Duodenal mucosa (tissue), 2 donors: ENCODE measurements around the gene PKP4.

ENCODE experiments used
- H3K27ac ChIP-seq: one replicate; pipeline ENCODE4 v1.7.0; 2013; ENCODE audit warnings: low read depth, low read length
- H3K27me3 ChIP-seq, 2 donors: one replicate each; pipeline ENCODE4 v1.7.0; 2013; ENCODE audit warnings: low read length in 2 of 2, control low read depth in 1 of 2; ENCODE audit not compliant: insufficient read depth in 2 of 2, control insufficient read depth in 1 of 2
- H3K36me3 ChIP-seq, 2 donors: one replicate each; pipeline ENCODE4 v1.7.0; 2013; ENCODE audit warnings: low read length in 2 of 2, control low read depth in 1 of 2; ENCODE audit not compliant: insufficient read depth in 2 of 2, control insufficient read depth in 1 of 2
- H3K4me1 ChIP-seq, 2 donors: one replicate each; pipeline ENCODE4 v1.7.0; 2013; ENCODE audit warnings: low read length in 2 of 2, control low read depth in 1 of 2; ENCODE audit not compliant: insufficient read depth in 2 of 2, control insufficient read depth in 1 of 2
- H3K4me3 ChIP-seq, 2 donors: one replicate each; pipeline ENCODE4 v1.7.0; 2013; ENCODE audit warnings: low read length in 2 of 2, low read depth in 1 of 2
- H3K9ac ChIP-seq, 2 donors: one replicate each; pipeline ENCODE4 v1.7.0; 2013; ENCODE audit warnings: low read length in 2 of 2, low read depth in 1 of 2
- H3K9me3 ChIP-seq, 2 donors: one replicate each; pipeline ENCODE4 v1.7.0; 2013; ENCODE audit warnings: low read length in 2 of 2, control low read depth in 1 of 2; ENCODE audit not compliant: control insufficient read depth in 1 of 2

The PKP4 gene

GRCh38 chr2:158539176-158540005 is 82.6 kb downstream of the PKP4 start:
- Histone ChIP-seq H3K4me3 (no peak overlapping the region), H3K4me1 (peaks cover 5 to 16% of the 10 kb centered on the region in 2 donors), H3K9me3 (no peaks in the 10 kb centered on the region), H3K36me3 (peaks cover 0 to 2% of the 10 kb centered on the region in 2 donors), H3K27ac (no peak overlapping the region), H3K27me3 (no peaks in the 10 kb centered on the region), H3K9ac (peak overlapping the region in 1 of 2 donors; percentile 6)

GRCh38 chr2:158542577-158542976 is 85.8 kb downstream of the PKP4 start:
- Histone ChIP-seq H3K4me3 (no peak overlapping the region), H3K36me3 (no peaks in the 10 kb centered on the region), H3K4me1 (peaks cover 9 to 23% of the 10 kb centered on the region in 2 donors), H3K9me3 (no peaks in the 10 kb centered on the region), H3K27me3 (no peaks in the 10 kb centered on the region), H3K9ac (no peak overlapping the region), H3K27ac (no peak overlapping the region)

DNA sequence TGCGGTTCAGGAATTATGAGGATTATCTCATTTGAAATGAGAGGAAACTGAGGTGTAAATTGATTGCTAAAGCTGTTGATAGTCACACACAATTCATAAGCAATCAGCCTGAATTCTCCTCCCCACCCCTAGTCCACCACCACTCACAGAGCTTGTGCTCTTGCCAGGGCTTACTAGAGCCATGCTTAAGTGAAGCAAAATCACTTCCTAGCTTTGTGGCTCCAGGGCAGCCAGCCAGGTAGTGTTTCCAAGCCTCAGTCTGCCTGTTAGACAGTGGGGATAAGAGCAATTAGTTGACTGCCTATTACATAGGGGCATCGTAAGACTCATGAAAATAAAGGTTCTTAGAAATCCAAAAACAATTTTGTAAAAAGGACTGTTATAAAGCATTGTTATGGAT is 87.2 kb downstream of the PKP4 start:
- H3K36me3 ChIP-seq, result peaks cover 0 to 6% of the 10 kb centered on the region in 2 donors
- H3K27me3 ChIP-seq, result no peaks in the 10 kb centered on the region
- no peak overlapping the region for H3K27ac ChIP-seq
- no peak overlapping the region for H3K9ac ChIP-seq
- no peak overlapping the region for H3K4me3 ChIP-seq
- no peaks in the 10 kb centered on the region for H3K9me3 ChIP-seq
- H3K4me1 ChIP-seq, result peaks cover 6 to 18% of the 10 kb centered on the region in 2 donors

GRCh38 chr2:158544998-158545397 is 88.2 kb downstream of the PKP4 start:
- Histone ChIP-seq H3K9ac (no peak overlapping the region), H3K4me3 (no peak overlapping the region), H3K27me3 (no peaks in the 10 kb centered on the region), H3K9me3 (no peaks in the 10 kb centered on the region), H3K36me3 (peaks cover 0 to 7% of the 10 kb centered on the region in 2 donors), H3K4me1 (peaks cover 5 to 8% of the 10 kb centered on the region in 2 donors), H3K27ac (no peak overlapping the region)

- Histone ChIP-seq H3K36me3 (peaks cover 0 to 7% of the 10 kb centered on the region in 2 donors), H3K4me3 (no peak overlapping the region), H3K4me1 (peaks cover 5 to 6% of the 10 kb centered on the region in 2 donors), H3K9me3 (no peaks in the 10 kb centered on the region), H3K9ac (no peak overlapping the region), H3K27ac (no peak overlapping the region), H3K27me3 (no peaks in the 10 kb centered on the region)
Measured at GRCh38 chr2:158546412-158547144, 89.8 kb downstream of the PKP4 start.

DNA sequence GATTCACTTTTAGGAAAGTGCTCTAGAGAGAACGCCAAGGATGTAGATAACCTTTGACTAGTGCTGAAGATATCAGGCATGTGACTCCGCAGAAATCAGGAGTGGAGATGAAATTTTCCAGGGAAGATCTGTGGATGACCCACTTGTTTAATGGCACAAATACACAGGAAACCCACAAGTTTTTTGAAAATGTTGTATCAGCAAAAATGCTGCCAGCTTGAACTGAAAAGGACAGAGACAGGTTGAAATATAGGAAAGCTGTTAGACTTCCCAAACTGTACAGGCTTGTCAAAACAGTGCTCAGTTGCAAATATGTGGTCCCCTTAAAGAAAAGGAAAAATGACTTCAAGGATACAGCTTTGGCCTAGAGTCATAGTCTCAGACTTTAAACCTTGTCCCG is 96.5 kb downstream of the PKP4 start:
- no peak overlapping the region for H3K27ac ChIP-seq
- peaks cover 0 to 10% of the 10 kb centered on the region in 2 donors for H3K36me3 ChIP-seq
- no peak overlapping the region for H3K9ac ChIP-seq
- no peak overlapping the region for H3K4me3 ChIP-seq
- no peaks in the 10 kb centered on the region for H3K27me3 ChIP-seq
- H3K9me3 ChIP-seq, result no peaks in the 10 kb centered on the region
- H3K4me1 ChIP-seq, result peaks cover 4 to 7% of the 10 kb centered on the region in 2 donors

- Histone ChIP-seq H3K4me1 (peaks cover 4 to 7% of the 10 kb centered on the region in 2 donors), H3K27me3 (no peaks in the 10 kb centered on the region), H3K9me3 (no peaks in the 10 kb centered on the region), H3K4me3 (no peak overlapping the region), H3K36me3 (peaks cover 0 to 3% of the 10 kb centered on the region in 2 donors), H3K9ac (no peak overlapping the region), H3K27ac (no peak overlapping the region)
Measured at GRCh38 chr2:158554996-158555395, 98.2 kb downstream of the PKP4 start.

DNA sequence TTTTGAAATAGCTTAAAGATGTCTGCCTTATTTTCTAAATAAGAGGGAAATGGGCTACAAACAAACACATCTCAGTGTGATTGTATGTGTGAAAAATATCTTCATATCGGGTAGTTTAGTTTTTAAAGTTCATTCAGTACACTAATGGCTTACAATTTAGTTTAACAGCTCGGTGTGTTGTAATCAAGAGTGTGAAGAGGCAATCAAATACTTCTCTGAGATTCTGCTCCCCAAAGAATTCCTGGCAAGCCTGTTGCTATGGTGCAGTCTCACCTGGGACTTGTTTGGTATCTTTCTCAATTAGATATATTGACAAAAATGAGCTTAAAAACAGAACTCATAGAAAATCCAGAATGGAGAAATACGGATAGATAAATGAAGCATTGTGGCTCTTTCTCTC is 99.4 kb downstream of the PKP4 start:
- Histone ChIP-seq H3K4me3 (no peak overlapping the region), H3K4me1 (peaks cover 4 to 9% of the 10 kb centered on the region in 2 donors), H3K36me3 (peaks cover 0 to 3% of the 10 kb centered on the region in 2 donors), H3K27ac (no peak overlapping the region), H3K9ac (no peak overlapping the region), H3K27me3 (no peaks in the 10 kb centered on the region), H3K9me3 (no peaks in the 10 kb centered on the region)

- H3K9me3 ChIP-seq, result no peaks in the 10 kb centered on the region
- H3K36me3 ChIP-seq, result no peaks in the 10 kb centered on the region
- H3K27me3 ChIP-seq, result no peaks in the 10 kb centered on the region
- no peak overlapping the region for H3K27ac ChIP-seq
- H3K9ac ChIP-seq, result no peak overlapping the region
- H3K4me3 ChIP-seq, result no peak overlapping the region
- peaks cover 4 to 11% of the 10 kb centered on the region in 2 donors for H3K4me1 ChIP-seq
Measured at GRCh38 chr2:158557752-158558151, 101.0 kb downstream of the PKP4 start.

GRCh38 chr2:158559252-158559651 is 102.5 kb downstream of the PKP4 start:
- Histone ChIP-seq H3K9ac (no peak overlapping the region), H3K27ac (no peak overlapping the region), H3K4me3 (no peak overlapping the region), H3K36me3 (no peaks in the 10 kb centered on the region), H3K27me3 (no peaks in the 10 kb centered on the region), H3K9me3 (no peaks in the 10 kb centered on the region), H3K4me1 (peaks cover 4 to 11% of the 10 kb centered on the region in 2 donors)
